HS-5 (cell line): ENCODE measurements around the gene LSAMP.
"Not testable (repeated sequence)": the region's sequence is repeated elsewhere in the genome, so short reads cannot be mapped to it uniquely, and the experiment has no call there.

Experiments
- DNase-seq: peaks from one replicate; pipeline ENCODE4 v3.0.0-alpha.2; 2012; ENCODE audit warnings: low read depth

LSAMP gene

DNA sequence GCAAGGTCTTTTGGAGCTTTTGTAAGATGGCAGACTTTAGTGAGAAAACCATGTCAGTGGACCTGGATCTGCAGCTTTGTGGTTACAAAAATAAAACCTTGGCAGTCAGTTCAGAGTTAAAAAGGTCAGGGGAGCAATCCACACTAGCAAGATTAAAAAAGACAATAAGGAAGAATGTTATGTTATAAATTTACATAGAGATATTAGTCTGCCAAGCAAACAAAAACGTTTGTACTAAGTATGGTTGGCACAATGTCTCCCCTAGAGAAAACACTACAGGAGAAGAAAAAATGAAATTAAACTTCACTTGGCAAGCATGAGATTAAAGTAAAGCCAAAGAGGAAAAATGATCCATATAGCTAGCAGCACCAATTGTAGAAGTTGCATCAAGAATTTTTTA is 205.0 kb downstream of the LSAMP start:
- DNase-seq: no peak

- DNase-seq: no peak
Measured at GRCh38 chr3:116238846-116239565, 206.3 kb downstream of the LSAMP start.

DNA sequence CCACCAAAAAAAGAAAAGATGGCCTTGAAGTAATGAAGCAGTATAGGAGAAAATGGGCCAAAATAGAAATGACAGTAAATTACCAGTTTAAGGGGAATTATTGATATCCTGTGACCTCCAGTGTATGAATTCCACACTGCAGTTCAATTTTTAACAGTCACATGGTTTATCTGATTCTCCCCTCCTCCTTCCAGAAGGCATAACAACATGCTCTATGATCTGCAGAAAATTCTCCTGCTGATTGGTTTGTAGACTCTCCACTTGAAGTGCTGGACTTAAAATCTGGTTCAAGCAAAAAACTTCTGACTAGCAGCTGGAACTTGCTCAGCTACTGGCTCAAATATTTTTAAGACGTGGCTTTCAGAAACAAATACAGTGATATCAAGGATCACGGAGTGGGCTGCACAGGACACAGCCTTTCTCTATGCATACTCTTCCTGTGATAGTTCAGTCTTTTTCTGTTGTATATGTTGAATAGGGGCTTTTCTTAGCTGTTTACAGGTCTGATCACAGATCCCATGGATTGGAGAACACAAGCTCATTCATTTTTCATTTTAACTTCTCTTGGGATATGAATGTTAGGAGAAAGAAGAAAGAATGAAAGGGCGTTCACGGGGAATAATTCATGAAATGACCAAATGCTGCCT is 211.5 kb downstream of the LSAMP start:
- no peak for DNase-seq

- no peak for DNase-seq
Measured at GRCh38 chr3:116230431-116231020, 214.8 kb downstream of the LSAMP start.

GRCh38 chr3:116226266-116226665 is 219.0 kb downstream of the LSAMP start:
- DNase-seq: no peak

DNA sequence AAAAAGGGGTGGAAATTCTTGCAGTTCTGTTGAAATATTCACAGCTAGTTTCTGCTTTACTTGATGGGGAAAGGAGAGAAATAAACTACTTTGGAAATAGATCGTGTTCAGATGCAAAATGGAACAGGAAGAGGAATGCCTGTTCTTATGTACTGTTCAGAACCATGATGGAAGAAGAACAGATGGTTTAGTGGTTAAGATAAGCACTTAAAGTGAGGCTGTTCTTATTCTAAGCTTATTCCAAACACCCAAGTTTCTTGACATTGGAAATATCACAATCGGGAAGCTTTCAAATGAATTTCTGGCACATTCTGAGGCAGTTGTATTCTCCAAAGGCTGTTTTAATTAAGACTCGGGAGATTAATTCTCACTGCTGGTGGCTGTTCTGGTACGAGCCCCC is 228.5 kb downstream of the LSAMP start:
- DNase-seq: no peak

- DNase-seq: no peak
Measured at GRCh38 chr3:116211901-116212300, 233.4 kb downstream of the LSAMP start.

DNA sequence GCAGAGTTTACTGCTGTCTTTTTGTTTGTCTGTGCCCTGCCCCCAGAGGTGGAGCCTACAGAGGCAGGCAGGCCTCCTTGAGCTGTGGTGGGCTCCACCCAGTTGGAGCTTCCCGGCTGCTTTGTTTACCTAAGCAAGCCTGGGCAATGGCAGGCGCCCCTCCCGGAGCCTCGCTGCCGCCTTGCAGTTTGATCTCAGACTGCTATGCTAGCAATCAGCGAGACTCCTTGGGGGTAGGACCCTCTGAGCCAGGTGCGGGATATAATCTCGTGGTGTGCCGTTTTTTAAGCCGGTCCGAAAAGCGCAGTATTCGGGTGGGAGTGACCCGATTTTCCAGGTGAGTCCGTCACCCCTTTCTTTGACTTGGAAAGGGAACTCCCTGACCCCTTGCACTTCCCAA is 236.5 kb downstream of the LSAMP start:
- not testable (repeated sequence) for DNase-seq

DNA sequence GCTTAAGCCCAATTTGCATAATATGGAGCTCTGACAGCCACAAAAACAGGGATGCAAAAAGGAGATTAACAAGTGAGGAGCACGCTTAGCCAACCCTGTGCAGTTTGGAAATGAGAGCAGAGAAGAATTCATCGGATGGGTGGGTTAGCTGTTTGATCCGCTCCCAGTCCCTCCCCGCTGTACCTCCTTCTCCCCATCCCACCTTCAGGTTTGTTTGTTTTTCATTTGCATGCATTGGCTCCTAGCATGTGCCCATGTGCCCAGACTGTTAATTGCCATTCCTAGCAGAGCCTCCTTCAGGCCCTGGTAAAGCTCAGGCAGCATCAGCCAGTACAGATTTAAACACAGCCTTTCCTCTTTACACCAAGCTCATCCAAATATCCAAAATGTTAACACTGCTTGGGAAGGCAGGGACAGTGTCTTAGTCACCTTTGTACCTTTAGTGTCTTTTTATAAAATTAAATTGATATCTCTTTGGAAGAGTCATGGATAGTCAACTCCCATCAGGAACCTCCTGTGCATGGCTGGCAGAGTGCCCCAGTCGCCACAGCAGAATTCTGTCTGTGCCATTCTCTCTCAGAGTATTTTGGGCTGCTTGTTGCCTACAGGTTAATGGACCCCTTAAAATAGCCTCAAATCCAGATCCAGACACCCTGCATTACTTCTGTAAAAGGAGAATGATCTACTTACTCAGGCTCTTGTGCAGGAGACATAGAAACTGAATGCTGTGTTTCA is 244.2 kb downstream of the LSAMP start:
- no peak for DNase-seq

DNA sequence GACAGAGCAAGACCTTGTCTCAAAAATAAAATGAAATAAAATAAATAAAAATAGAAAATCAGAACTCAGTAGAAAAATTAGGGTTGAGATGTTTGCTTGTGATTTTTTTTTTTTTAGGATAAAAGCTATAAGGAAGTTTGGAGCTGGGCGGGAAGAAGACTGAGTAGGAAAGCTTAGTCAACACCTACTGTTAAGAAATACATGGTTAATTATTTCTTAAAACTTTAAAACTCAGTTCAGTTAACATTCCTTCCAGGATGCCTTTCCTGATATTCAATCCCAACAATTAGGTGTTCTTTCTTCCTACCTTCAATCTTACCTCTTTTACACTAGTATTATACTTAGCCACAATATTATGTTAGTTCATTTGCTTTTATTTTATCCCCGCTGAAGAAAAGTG is 246.2 kb downstream of the LSAMP start:
- DNase-seq: no peak

DNA sequence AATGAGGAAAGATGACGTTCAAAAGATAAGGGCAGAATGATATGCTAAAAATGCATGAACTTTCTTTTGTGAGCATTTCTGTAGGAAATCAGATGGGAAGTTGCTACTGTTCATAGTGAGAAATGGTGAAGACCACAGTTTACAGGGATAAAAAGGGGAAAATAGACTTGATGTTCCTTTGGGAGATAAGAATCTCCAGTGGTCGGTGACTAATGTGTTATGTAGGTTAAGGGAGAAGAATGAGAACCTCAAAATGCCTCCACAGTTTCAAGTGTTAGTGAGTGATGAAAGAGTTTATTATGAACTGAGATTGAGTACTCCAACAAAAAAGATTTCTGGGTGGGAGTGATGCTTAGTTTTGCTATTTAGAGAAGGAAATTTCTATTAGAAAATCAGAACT is 247.2 kb downstream of the LSAMP start:
- DNase-seq: no peak

- DNase-seq: no peak
Measured at GRCh38 chr3:116192464-116192863, 252.8 kb downstream of the LSAMP start.

GRCh38 chr3:116191409-116191808 is 253.9 kb downstream of the LSAMP start:
- DNase-seq: no peak

DNA sequence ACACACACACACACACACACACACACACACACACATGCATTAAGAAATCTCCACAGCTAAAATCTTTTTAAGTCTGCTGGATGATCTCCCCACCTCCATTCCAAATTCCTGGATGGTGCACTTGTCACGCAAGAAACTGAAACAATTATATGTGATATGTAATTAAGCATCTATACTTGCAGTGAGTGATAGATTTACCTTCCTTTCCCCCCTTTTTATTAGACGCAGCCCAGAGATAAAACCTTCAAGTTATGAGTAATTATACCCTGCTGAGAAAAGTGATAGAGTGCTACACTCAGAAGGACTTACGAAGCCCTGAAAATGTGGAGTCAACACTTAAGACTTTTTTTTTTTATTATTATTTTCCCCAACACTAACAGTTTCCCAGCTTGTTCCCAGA is 255.2 kb downstream of the LSAMP start:
- DNase-seq: no peak

GRCh38 chr3:116188231-116188785 is 257.0 kb downstream of the LSAMP start:
- no peak for DNase-seq

- no peak for DNase-seq
Measured at GRCh38 chr3:116186049-116186448, 259.2 kb downstream of the LSAMP start.

DNA sequence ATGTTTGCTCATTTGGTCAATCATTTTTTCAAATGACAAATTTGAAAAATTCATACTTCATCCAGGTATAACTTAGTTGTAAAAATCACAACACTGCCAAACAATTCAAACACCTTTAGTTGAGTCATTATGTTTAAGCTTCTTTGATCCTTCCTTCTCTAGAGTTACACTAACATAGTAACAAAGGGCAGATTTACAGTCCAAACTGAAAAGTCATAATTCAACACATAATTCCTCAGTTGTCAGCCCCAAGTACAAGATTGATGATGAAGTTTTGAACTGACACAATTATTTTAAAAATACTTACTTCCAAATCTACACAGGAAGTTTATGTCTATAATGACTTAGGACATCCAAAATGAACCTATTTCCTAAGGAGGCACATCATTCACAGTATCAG is 264.1 kb downstream of the LSAMP start:
- no peak for DNase-seq

- peak; percentile 31 for DNase-seq
Measured at GRCh38 chr3:116179091-116179490, 266.2 kb downstream of the LSAMP start.

DNA sequence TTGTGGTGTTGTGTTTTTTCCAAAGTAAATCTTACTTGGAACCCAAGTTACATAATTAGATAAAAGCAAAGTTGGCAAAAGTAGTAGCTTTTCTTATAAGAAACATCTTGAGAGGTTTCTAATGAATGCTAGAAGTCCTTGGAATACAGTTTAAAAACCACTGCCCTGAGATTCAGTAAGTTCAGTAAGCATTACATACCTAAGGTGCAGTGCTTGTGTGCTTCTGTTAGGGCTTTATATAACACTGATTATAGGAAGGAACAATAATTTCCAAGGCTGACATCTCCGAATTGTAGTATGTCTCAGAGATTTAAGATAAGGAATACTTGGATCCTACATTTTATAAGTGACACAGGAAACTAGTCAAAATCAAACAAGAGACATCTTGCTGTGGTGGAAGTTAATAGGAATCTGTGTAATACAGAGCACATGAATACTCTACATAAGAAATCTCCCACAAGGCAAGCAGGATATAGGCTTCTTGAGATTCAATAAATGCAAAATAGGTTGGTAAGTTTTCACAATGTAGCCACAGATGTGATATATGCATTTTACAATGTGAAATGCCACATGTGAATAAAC is 268.2 kb downstream of the LSAMP start:
- DNase-seq: no peak

- DNase-seq: no peak
Measured at GRCh38 chr3:116166121-116166520, 279.2 kb downstream of the LSAMP start.

GRCh38 chr3:116165641-116166040 is 279.6 kb downstream of the LSAMP start:
- DNase-seq: no peak

GRCh38 chr3:116165135-116165534 is 280.2 kb downstream of the LSAMP start:
- DNase-seq: no peak
